Right cardiac atrium (tissue), 5 donors: ENCODE data around the gene FBXW12. TPM values are rescaled to one million over a fixed set of nuclear protein-coding genes. Genes with fewer than 3 reads are reported as not detected.

Experiments
- ATAC-seq, 2 donors: fragments of 200-7000 bp; cut with Tn5 transposase; one replicate each; pipeline versions ENCODE4 v1.8.0 to v1.9.1; 2020; ENCODE audit warnings: moderate library complexity in 2 of 2, mild to moderate bottlenecking in 1 of 2
- DNase-seq, 3 donors: peaks; one replicate each; pipeline ENCODE4 v3.0.0-alpha.2; 2020
- H3K27ac ChIP-seq: one replicate; pipeline ENCODE4 v1.5.1; 2013; ENCODE audit warnings: mild to moderate bottlenecking, low read length, control low read depth, moderate library complexity
- H3K27me3 ChIP-seq: one replicate; pipeline ENCODE4 v1.6.1; 2013; ENCODE audit not compliant: control insufficient read depth, insufficient read depth
- H3K4me1 ChIP-seq: one replicate; pipeline ENCODE4 v1.6.1; 2013; ENCODE audit warnings: low read length; ENCODE audit not compliant: control insufficient read depth, insufficient read depth
- H3K4me3 ChIP-seq: one replicate; pipeline ENCODE4 v1.5.1; 2013; ENCODE audit warnings: low read length, control low read depth
- H3K9me3 ChIP-seq: one replicate; pipeline ENCODE4 v1.6.1; 2013; ENCODE audit warnings: low read length; ENCODE audit not compliant: control insufficient read depth
- WGBS: extraction: QIAGEN DNeasy Blood & Tissue Kit; methylation state at CpG from one replicate; pipeline ENCODE4 v1.1.7; 2013; 5-methylcytosine and 5-hydroxymethylcytosine counted together
- intact Hi-C, 4 donors: fragments of 100-400 bp; cut with DNase I; formaldehyde crosslinking; loops; one replicate each; pipeline versions ENCODE4 v1.11.0 to v1.14.0; 2022 to 2023
- polyA plus RNA-seq: library from polyadenylated mRNA; stranded (reverse); fragments of 200-250 nt; gene quantifications from one replicate; pipeline ENCODE4 v1.2.3, GENCODE V29; 2013
- total RNA-seq, 4 donors: library from RNA; stranded (reverse); fragmentation: NEBNext Ultra II Directional; extraction: Animal tissue kit (Norgen Biotek cat#: 25700); gene quantifications; one replicate each; pipeline ENCODE4 v1.2.1, GENCODE V29; 2021
- donor health status: healthy with polysubstance abuse.
- donor health status: DM: no; HTN: yes; CAD: no.
- donor health status: DM: no; HTN: no; CAD: no.
- donor health status: DM: no; HTN: yes; CAD: no; lungs with severe emphysema.
- donor health status: DM: yes; HTN: yes; CAD: no.

Gene FBXW12
- total and polyA plus RNA-seq, 5 donors: not detected

- intact Hi-C loops: no loop called here
- Histone ChIP-seq H3K9me3 (no peaks in the 10 kb centered on the region), H3K27ac (peak overlapping the region; percentile 93), H3K4me1 (peaks cover 15% of the 10 kb centered on the region), H3K27me3 (no peaks in the 10 kb centered on the region), H3K4me3 (no peak overlapping the region)
- DNase-seq (peak; percentile 61 to 86 (median 81)), ATAC-seq (peak; percentile 36 to 38)
- WGBS: 42% methylated on average over 13 of the region's 13 CpGs
Measured at GRCh38 chr3:48425281-48425812, 53.3 kb downstream of the FBXW12 start.

- Histone ChIP-seq H3K4me1 (peaks cover 15% of the 10 kb centered on the region), H3K27me3 (no peaks in the 10 kb centered on the region), H3K9me3 (no peaks in the 10 kb centered on the region), H3K4me3 (no peak overlapping the region), H3K27ac (peak overlapping the region; percentile 93)
- WGBS: 48% methylated on average over 11 of the region's 11 CpGs
- ATAC-seq (peak; percentile 29 to 64), DNase-seq (peak in 2 of 3 donors; percentile 80 to 85)
- intact Hi-C loops: no loop called here
Measured at GRCh38 chr3:48426401-48426909, 54.4 kb downstream of the FBXW12 start.

- peaks cover 15% of the 10 kb centered on the region for H3K4me1 ChIP-seq
- H3K27me3 ChIP-seq: no peaks in the 10 kb centered on the region
- no peak overlapping the region for H3K4me3 ChIP-seq
- WGBS: 41% methylated on average over 8 of the region's 8 CpGs
- no peaks in the 10 kb centered on the region for H3K9me3 ChIP-seq
- peak overlapping the region; percentile 93 for H3K27ac ChIP-seq
- peak in 1 of 3 donors; percentile 66 for DNase-seq
- intact Hi-C loops: no loop called here
- ATAC-seq: no peak
Measured at GRCh38 chr3:48426944-48427629, 55.1 kb downstream of the FBXW12 start.

- DNase-seq: peak in 1 of 3 donors; percentile 43
- H3K4me3 ChIP-seq: no peak overlapping the region
- intact Hi-C loops: no loop called here
- H3K9me3 ChIP-seq: no peaks in the 10 kb centered on the region
- WGBS: 65% methylated on average over 9 of the region's 9 CpGs
- ATAC-seq: no peak
- peak overlapping the region; percentile 93 for H3K27ac ChIP-seq
- H3K4me1 ChIP-seq: peaks cover 15% of the 10 kb centered on the region
- H3K27me3 ChIP-seq: no peaks in the 10 kb centered on the region
Measured at GRCh38 chr3:48427630-48427962, 55.6 kb downstream of the FBXW12 start.

GRCh38 chr3:48428088-48428571 is 56.1 kb downstream of the FBXW12 start:
- DNase-seq (no peak), ATAC-seq (no peak)
- 66% methylated on average over 7 of the region's 7 CpGs for WGBS
- H3K9me3 ChIP-seq: no peaks in the 10 kb centered on the region
- peak overlapping the region; percentile 90 for H3K4me3 ChIP-seq
- no peaks in the 10 kb centered on the region for H3K27me3 ChIP-seq
- peak overlapping the region; percentile 93 for H3K27ac ChIP-seq
- intact Hi-C loops: no loop called here
- peaks cover 15% of the 10 kb centered on the region for H3K4me1 ChIP-seq

GRCh38 chr3:48428572-48429316 is 56.7 kb downstream of the FBXW12 start:
- intact Hi-C loops: no loop called here
- WGBS: 3% methylated on average over 60 of the region's 60 CpGs

GRCh38 chr3:48429317-48429959 is 57.4 kb downstream of the FBXW12 start:
- WGBS: under 1% methylated on average over 83 of the region's 86 CpGs
- DNase-seq: peak; percentile 63 to 87 (median 82)
- Histone ChIP-seq H3K9me3 (no peaks in the 10 kb centered on the region), H3K27me3 (no peaks in the 10 kb centered on the region), H3K27ac (peak overlapping the region; percentile 86), H3K4me1 (peaks cover 15% of the 10 kb centered on the region), H3K4me3 (peak overlapping the region; percentile 90)
- ATAC-seq: peak; percentile 15 to 35
- intact Hi-C loops: no loop called here

More at GRCh38 chr3:48428572-48429316, 56.7 kb downstream of the FBXW12 start:
- no peaks in the 10 kb centered on the region for H3K27me3 ChIP-seq
- peaks cover 15% of the 10 kb centered on the region for H3K4me1 ChIP-seq
- peak overlapping the region; percentile 93 for H3K27ac ChIP-seq
- H3K9me3 ChIP-seq: no peaks in the 10 kb centered on the region
- peak overlapping the region; percentile 90 for H3K4me3 ChIP-seq
- peak; percentile 10 to 14 for ATAC-seq
- DNase-seq: peak; percentile 46 to 84 (median 81)

- H3K27ac ChIP-seq: peak within 1 kb of the TSS; percentile 86
- peak within 1 kb of the TSS; percentile 90 for H3K4me3 ChIP-seq
- H3K4me1 ChIP-seq: peaks cover 15% of the 10 kb centered on the region
- intact Hi-C loops: loop anchor here in 1 of 4 donors (5.0 kb wide), 1 partner anchor 158 kb away; no protein-coding TSS in a partner anchor
- 22% methylated on average over 15 of the region's 15 CpGs for WGBS
- ATAC-seq (peak in 1 of 2 donors; percentile 10), DNase-seq (peak; percentile 59 to 81 (median 74))
- H3K9me3 ChIP-seq: no peaks in the 10 kb centered on the region
- no peaks in the 10 kb centered on the region for H3K27me3 ChIP-seq
Measured at GRCh38 chr3:48429960-48430707, 58.1 kb downstream of the FBXW12 start, which contains the start of gene PLXNB1. TSS of gene PLXNB1 (minus strand) at chr3:48430086. CDS start at chr3:48424611, 5,475 bp downstream.

GRCh38 chr3:48430708-48431101 is 58.7 kb downstream of the FBXW12 start:
- peaks cover 12% of the 10 kb centered on the region for H3K4me1 ChIP-seq
- intact Hi-C loops: loop anchor here in 1 of 4 donors (5.0 kb wide), 1 partner anchor 158 kb away; no protein-coding TSS in a partner anchor

More at GRCh38 chr3:48430708-48431101, 58.7 kb downstream of the FBXW12 start:
- ATAC-seq: no peak
- WGBS: 73% methylated on average over 1 of the region's 1 CpG
- no peak overlapping the region for H3K4me3 ChIP-seq
- peak in 1 of 3 donors; percentile 50 for DNase-seq
- peak overlapping the region; percentile 58 for H3K27ac ChIP-seq
- H3K27me3 ChIP-seq: no peaks in the 10 kb centered on the region
- no peaks in the 10 kb centered on the region for H3K9me3 ChIP-seq
